Endodermal cell (in vitro differentiated cells): ENCODE measurements around the gene MBP. TPM values are rescaled to one million over a fixed set of nuclear protein-coding genes. Genes with fewer than 3 reads are reported as not detected.
A peak's percentile ranks its signal among the peaks of the same experiment; 100 is the strongest.

Source experiments
- DNase-seq: peaks from one replicate; pipeline ENCODE4 v3.0.0-alpha.2; 2017
- H3K27ac ChIP-seq: 2 replicates; pipeline ENCODE4 v1.5.1; 2013; ENCODE audit warnings: mild to moderate bottlenecking, low read depth, low read length, moderate library complexity
- H3K27me3 ChIP-seq: 2 replicates; pipeline ENCODE4 v1.6.1; 2013; ENCODE audit warnings: mild to moderate bottlenecking, low read length, moderate library complexity; ENCODE audit not compliant: insufficient read depth, control insufficient read depth, poor library complexity, severe bottlenecking
- H3K36me3 ChIP-seq: 2 replicates; pipeline ENCODE4 v1.7.0; 2013; ENCODE audit warnings: mild to moderate bottlenecking, low read length, moderate library complexity; ENCODE audit not compliant: control insufficient read depth, insufficient read depth
- H3K4me1 ChIP-seq: one replicate; pipeline ENCODE4 v1.7.0; 2013; ENCODE audit warnings: low read length; ENCODE audit not compliant: control insufficient read depth, insufficient read depth
- H3K4me3 ChIP-seq: 2 replicates; pipeline ENCODE4 v1.5.1; 2013; ENCODE audit warnings: mild to moderate bottlenecking, low read length, moderate library complexity
- H3K9ac ChIP-seq: 2 replicates; pipeline ENCODE4 v1.6.1; 2013; ENCODE audit warnings: mild to moderate bottlenecking, low read length, moderate library complexity; ENCODE audit not compliant: poor library complexity, severe bottlenecking; ENCODE audit errors: extremely low read depth
- H3K9me3 ChIP-seq: 2 replicates; pipeline ENCODE4 v1.6.1; 2013; ENCODE audit warnings: mild to moderate bottlenecking, low read length, moderate library complexity; ENCODE audit not compliant: control insufficient read depth
- H3K27ac Mint-ChIP-seq: 2 replicates; pipeline ENCODE4 v1.8.0; 2020; ENCODE audit warnings: mixed read lengths
- H3K27me3 Mint-ChIP-seq: 2 replicates; pipeline ENCODE4 v1.8.0; 2021; ENCODE audit warnings: mild to moderate bottlenecking, mixed read lengths; ENCODE audit not compliant: insufficient read depth
- H3K36me3 Mint-ChIP-seq: 2 replicates; pipeline ENCODE4 v1.8.0; 2020; ENCODE audit warnings: low read depth, mixed read lengths
- H3K4me1 Mint-ChIP-seq: 2 replicates; pipeline ENCODE4 v1.8.0; 2020; ENCODE audit warnings: mixed read lengths
- H3K4me3 Mint-ChIP-seq: 2 replicates; pipeline ENCODE4 v1.8.0; 2020; ENCODE audit warnings: mild to moderate bottlenecking, moderate library complexity, mixed read lengths
- H3K9me3 Mint-ChIP-seq: 2 replicates; pipeline ENCODE4 v1.8.0; 2020; ENCODE audit warnings: mild to moderate bottlenecking, mixed read lengths
- WGBS, 2 experiments: methylation state at CpG; one replicate each; pipeline versions ENCODE4 v1.1.5 to v1.1.7; 2013; ENCODE audit warnings: missing lambda C conversion rate in 2 of 2, mixed read lengths in 1 of 2; ENCODE audit not compliant: insufficient coverage in 1 of 2, insufficient read length in 1 of 2; 5-methylcytosine and 5-hydroxymethylcytosine counted together
- total RNA-seq, 2 donors: library from RNA; stranded (reverse); fragmentation: NEBNext Ultra II Directional in 1 of 2; extraction: Animal tissue kit (Norgen Biotek cat#: 25700) in 1 of 2; gene quantifications; 2 replicates in 1 of 2; 3 replicates in 1 of 2; pipeline ENCODE4 v1.2.1, GENCODE V29; 2021
- TF ChIP-seq, protein P1 (sequence below): fragments of 200-600 bp; sonication (generic); conservative IDR thresholded peaks from 2 replicates; pipeline ENCODE4 v1.5.0; 2021; ENCODE audit warnings: antibody characterized with exemption, mild to moderate bottlenecking

MBP gene
- total RNA-seq, 2 donors from 2014 or later, result 16.3 to 19.0 TPM

GRCh38 chr18:76974386-76974785, 158.2 kb downstream of the MBP start:
- no peak overlapping the region for H3K9ac ChIP-seq
- no peaks in the 10 kb centered on the region for H3K9me3 ChIP-seq
- peak overlapping the region; percentile 51 for H3K27ac ChIP-seq
- H3K4me3 Mint-ChIP-seq, result no peak overlapping the region
- no peak overlapping the region for H3K27ac Mint-ChIP-seq
- peaks cover 19% of the 10 kb centered on the region for H3K36me3 Mint-ChIP-seq
- H3K4me1 Mint-ChIP-seq, result peaks cover 3% of the 10 kb centered on the region
- no peaks in the 10 kb centered on the region for H3K4me1 ChIP-seq
- 93 to 98% methylated on average over 5 of the region's 5 CpGs for WGBS, 2 experiments
- no peaks in the 10 kb centered on the region for H3K9me3 Mint-ChIP-seq
- H3K27me3 Mint-ChIP-seq, result no peaks in the 10 kb centered on the region
- H3K27me3 ChIP-seq, result no peaks in the 10 kb centered on the region
- H3K4me3 ChIP-seq, result no peak overlapping the region
- H3K36me3 ChIP-seq, result peaks cover 15% of the 10 kb centered on the region
- DNase-seq, result no peak
- TF ChIP-seq, protein P1, sequence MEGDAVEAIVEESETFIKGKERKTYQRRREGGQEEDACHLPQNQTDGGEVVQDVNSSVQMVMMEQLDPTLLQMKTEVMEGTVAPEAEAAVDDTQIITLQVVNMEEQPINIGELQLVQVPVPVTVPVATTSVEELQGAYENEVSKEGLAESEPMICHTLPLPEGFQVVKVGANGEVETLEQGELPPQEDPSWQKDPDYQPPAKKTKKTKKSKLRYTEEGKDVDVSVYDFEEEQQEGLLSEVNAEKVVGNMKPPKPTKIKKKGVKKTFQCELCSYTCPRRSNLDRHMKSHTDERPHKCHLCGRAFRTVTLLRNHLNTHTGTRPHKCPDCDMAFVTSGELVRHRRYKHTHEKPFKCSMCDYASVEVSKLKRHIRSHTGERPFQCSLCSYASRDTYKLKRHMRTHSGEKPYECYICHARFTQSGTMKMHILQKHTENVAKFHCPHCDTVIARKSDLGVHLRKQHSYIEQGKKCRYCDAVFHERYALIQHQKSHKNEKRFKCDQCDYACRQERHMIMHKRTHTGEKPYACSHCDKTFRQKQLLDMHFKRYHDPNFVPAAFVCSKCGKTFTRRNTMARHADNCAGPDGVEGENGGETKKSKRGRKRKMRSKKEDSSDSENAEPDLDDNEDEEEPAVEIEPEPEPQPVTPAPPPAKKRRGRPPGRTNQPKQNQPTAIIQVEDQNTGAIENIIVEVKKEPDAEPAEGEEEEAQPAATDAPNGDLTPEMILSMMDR, result no peak

DNA sequence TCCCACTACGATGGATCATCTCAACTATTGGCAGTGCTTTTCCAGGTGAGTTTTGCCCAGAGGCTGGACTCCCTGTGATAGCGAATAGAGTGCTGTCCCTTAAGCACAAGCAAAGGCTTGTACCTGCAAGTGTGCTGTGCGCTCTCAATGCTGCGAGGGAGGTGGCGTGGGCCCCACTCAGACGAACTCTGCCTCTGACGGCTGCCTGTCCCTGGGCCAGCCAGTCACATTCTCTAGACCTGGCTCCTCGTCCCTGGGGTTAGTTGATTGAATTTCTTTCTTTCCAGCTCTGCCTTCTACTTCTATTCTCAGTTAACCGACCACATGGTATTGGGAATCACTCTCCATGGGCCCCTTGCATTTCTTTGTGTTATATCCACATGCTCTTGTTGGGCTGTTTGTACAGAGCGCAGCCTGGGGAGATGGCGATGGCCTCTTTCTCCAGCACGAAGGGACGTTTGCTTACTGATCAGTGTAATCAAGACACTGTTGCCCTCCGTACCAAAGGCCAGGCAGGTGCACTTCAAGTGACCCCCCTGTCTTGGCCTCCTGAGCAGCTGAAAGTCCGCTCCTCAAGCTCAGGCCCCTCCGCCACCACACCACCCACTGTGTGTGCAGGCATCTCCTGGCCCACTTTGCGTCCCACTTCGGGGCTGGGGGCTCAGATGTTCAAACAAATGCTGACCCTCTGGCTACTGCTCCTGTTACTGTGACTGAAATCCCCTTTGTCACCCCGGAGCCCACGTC, 158.9 kb downstream of the MBP start:
- peaks cover 19% of the 10 kb centered on the region for H3K36me3 ChIP-seq
- Mint-ChIP-seq H3K27ac (no peak overlapping the region), H3K4me3 (no peak overlapping the region), H3K4me1 (peaks cover 3% of the 10 kb centered on the region), H3K9me3 (no peaks in the 10 kb centered on the region), H3K27me3 (no peaks in the 10 kb centered on the region), H3K36me3 (peaks cover 17% of the 10 kb centered on the region)
- H3K27me3 ChIP-seq, result no peaks in the 10 kb centered on the region
- WGBS, 2 experiments, result 93 to 94% methylated on average over 16 to 20 of the region's 20 CpGs
- TF ChIP-seq, protein P1, result no peak
- no peak overlapping the region for H3K9ac ChIP-seq
- H3K4me1 ChIP-seq, result no peaks in the 10 kb centered on the region
- DNase-seq, result no peak
- H3K27ac ChIP-seq, result peak overlapping the region; percentile 51
- no peaks in the 10 kb centered on the region for H3K9me3 ChIP-seq
- H3K4me3 ChIP-seq, result no peak overlapping the region

DNA sequence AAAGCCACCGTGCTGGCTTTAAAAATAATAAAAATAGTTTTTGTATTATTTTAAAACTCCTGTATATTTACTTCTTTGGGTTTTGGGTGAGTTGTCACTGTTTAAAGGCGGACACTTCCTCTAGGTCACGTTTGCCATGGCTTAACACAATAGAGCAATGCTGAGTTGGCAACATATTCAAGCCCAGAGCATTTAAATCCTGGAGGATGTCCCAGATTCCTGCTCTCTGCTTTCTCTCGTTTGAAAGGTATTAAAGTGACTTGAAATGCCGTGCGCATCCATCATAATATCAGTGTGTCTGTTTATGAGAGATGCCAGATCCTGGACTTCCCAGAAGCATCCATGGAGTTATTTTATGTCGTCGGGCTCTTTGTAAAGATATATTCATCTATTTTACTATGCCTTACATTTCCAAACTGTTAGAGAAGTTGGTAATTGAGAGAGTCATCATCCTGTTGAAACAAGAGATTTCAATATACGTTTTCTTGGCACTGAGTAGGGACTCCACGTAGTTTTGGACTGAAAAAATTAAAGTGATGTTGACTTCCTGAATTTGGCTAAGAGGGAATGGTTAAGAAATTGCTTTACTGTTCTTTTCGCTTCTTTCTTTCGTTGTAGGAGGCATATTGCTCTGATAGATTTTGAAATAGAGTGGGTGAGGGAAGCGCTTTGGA, 159.6 kb downstream of the MBP start:
- no peak overlapping the region for H3K4me3 ChIP-seq
- no peak for DNase-seq
- H3K9me3 ChIP-seq, result no peaks in the 10 kb centered on the region
- Mint-ChIP-seq H3K27ac (no peak overlapping the region), H3K4me3 (no peak overlapping the region), H3K36me3 (peaks cover 14% of the 10 kb centered on the region), H3K27me3 (no peaks in the 10 kb centered on the region), H3K9me3 (no peaks in the 10 kb centered on the region), H3K4me1 (peaks cover 3% of the 10 kb centered on the region)
- TF ChIP-seq, protein P1, result no peak
- no peak overlapping the region for H3K9ac ChIP-seq
- 90 to 98% methylated on average over 8 to 10 of the region's 13 CpGs for WGBS, 2 experiments
- H3K36me3 ChIP-seq, result peaks cover 25% of the 10 kb centered on the region
- no peaks in the 10 kb centered on the region for H3K4me1 ChIP-seq
- H3K27me3 ChIP-seq, result no peaks in the 10 kb centered on the region
- no peak overlapping the region for H3K27ac ChIP-seq
